H9 (cell line): ENCODE measurements around the gene TUBB4B. TPM values are rescaled to one million over a fixed set of nuclear protein-coding genes. Genes with fewer than 3 reads are reported as not detected.
A peak's percentile ranks its signal among the peaks of the same experiment; 100 is the strongest.

ENCODE experiments used
- DNase-seq: peaks from one replicate; pipeline ENCODE4 v3.0.0-alpha.2; 2017
- H2AFZ ChIP-seq: one replicate; pipeline ENCODE4 v1.6.1; 2013; ENCODE audit warnings: mild to moderate bottlenecking, low read length, control low read depth, moderate library complexity
- H2AK5ac ChIP-seq: 2 replicates; pipeline ENCODE4 v1.6.1; 2013; ENCODE audit warnings: low read length, control low read depth, mixed read lengths; ENCODE audit not compliant: insufficient read length
- H2BK120ac ChIP-seq: one replicate; pipeline ENCODE4 v1.6.1; 2013; ENCODE audit warnings: low read depth, mild to moderate bottlenecking, low read length, control low read depth, inconsistent platforms; ENCODE audit not compliant: poor library complexity, severe bottlenecking
- H2BK12ac ChIP-seq: 2 replicates; pipeline ENCODE4 v1.6.1; 2013; ENCODE audit warnings: low read length, control low read depth, mixed read lengths, low read depth; ENCODE audit not compliant: insufficient read length
- H2BK15ac ChIP-seq: 2 replicates; pipeline ENCODE4 v1.6.1; 2013; ENCODE audit warnings: low read depth, low read length, control low read depth
- H2BK20ac ChIP-seq: one replicate; pipeline ENCODE4 v1.6.1; 2013; ENCODE audit warnings: low read depth, mild to moderate bottlenecking, low read length, control low read depth, inconsistent platforms; ENCODE audit not compliant: poor library complexity, severe bottlenecking
- H2BK5ac ChIP-seq: 2 replicates; pipeline ENCODE4 v1.6.1; 2013; ENCODE audit warnings: low read length, control low read depth, mixed read lengths; ENCODE audit not compliant: insufficient read length
- H3K14ac ChIP-seq: 2 replicates; pipeline ENCODE4 v1.6.1; 2013; ENCODE audit warnings: low read length, control low read depth; ENCODE audit not compliant: insufficient read depth
- H3K18ac ChIP-seq: 2 replicates; pipeline ENCODE4 v1.6.1; 2013; ENCODE audit warnings: low read depth, mild to moderate bottlenecking, mixed read lengths, low read length, control low read depth; ENCODE audit not compliant: insufficient read length
- H3K23ac ChIP-seq: 2 replicates; pipeline ENCODE4 v1.6.1; 2013; ENCODE audit warnings: low read length, control low read depth, mixed read lengths, low read depth; ENCODE audit not compliant: insufficient read length
- H3K23me2 ChIP-seq: 2 replicates; pipeline ENCODE4 v1.6.1; 2013; ENCODE audit warnings: low read depth, mild to moderate bottlenecking, mixed read lengths, low read length, control low read depth; ENCODE audit not compliant: insufficient read length, poor library complexity, severe bottlenecking
- H3K27ac ChIP-seq: 2 replicates; pipeline ENCODE4 v1.5.1; 2013; ENCODE audit warnings: low read length, control low read depth, mixed read lengths, low read depth; ENCODE audit not compliant: insufficient read length
- H3K27me3 ChIP-seq: 2 replicates; pipeline ENCODE4 v1.6.1; 2013; ENCODE audit warnings: low read length, control low read depth, inconsistent platforms; ENCODE audit not compliant: insufficient read depth
- H3K4ac ChIP-seq: 2 replicates; pipeline ENCODE4 v1.6.1; 2013; ENCODE audit warnings: low read depth, mild to moderate bottlenecking, control low read depth, inconsistent platforms, low read length, moderate library complexity
- H3K4me1 ChIP-seq: 2 replicates; pipeline ENCODE4 v1.6.1; 2013; ENCODE audit warnings: low read length, control low read depth, inconsistent platforms; ENCODE audit not compliant: insufficient read depth
- H3K4me2 ChIP-seq: 2 replicates; pipeline ENCODE4 v1.6.1; 2013; ENCODE audit warnings: low read length, control low read depth, mixed read lengths; ENCODE audit not compliant: insufficient read length, insufficient read depth
- H3K56ac ChIP-seq: 2 replicates; pipeline ENCODE4 v1.6.1; 2013; ENCODE audit warnings: low read depth, mild to moderate bottlenecking, mixed read lengths, low read length, control low read depth; ENCODE audit not compliant: insufficient read length
- H3K79me1 ChIP-seq: 2 replicates; pipeline ENCODE4 v1.6.1; 2013; ENCODE audit warnings: low read depth, mild to moderate bottlenecking, moderate library complexity, low read length, control low read depth, inconsistent platforms; ENCODE audit not compliant: insufficient read depth, poor library complexity, severe bottlenecking
- H3K79me2 ChIP-seq: 2 replicates; pipeline ENCODE4 v1.6.1; 2013; ENCODE audit warnings: low read length, control low read depth, inconsistent platforms; ENCODE audit not compliant: insufficient read depth
- H3K9ac ChIP-seq: 2 replicates; pipeline ENCODE4 v1.6.1; 2013; ENCODE audit warnings: low read length, control low read depth, mixed read lengths; ENCODE audit not compliant: insufficient read length; ENCODE audit errors: extremely low read depth
- H3K9me3 ChIP-seq: one replicate; pipeline ENCODE4 v1.6.1; 2013; ENCODE audit warnings: low read depth, low read length, inconsistent platforms; ENCODE audit not compliant: control insufficient read depth
- H3T11ph ChIP-seq: one replicate; pipeline ENCODE4 v1.6.1; 2013; ENCODE audit warnings: mild to moderate bottlenecking, low read length, control low read depth, inconsistent platforms
- H4K20me1 ChIP-seq: one replicate; pipeline ENCODE4 v1.6.1; 2013; ENCODE audit not compliant: control insufficient read depth, insufficient read length, insufficient read depth
- H4K5ac ChIP-seq: 2 replicates; pipeline ENCODE4 v1.6.1; 2013; ENCODE audit warnings: low read depth, mild to moderate bottlenecking, mixed read lengths, low read length, control low read depth; ENCODE audit not compliant: insufficient read length
- H4K8ac ChIP-seq: replicated peaks from 2 replicates; pipeline ENCODE4 v1.6.1; 2013; ENCODE audit warnings: low read length, control low read depth, mixed read lengths, low read depth; ENCODE audit not compliant: insufficient read length
- H4K91ac ChIP-seq: 2 replicates; pipeline ENCODE4 v1.6.1; 2013; ENCODE audit warnings: low read depth, mild to moderate bottlenecking, moderate library complexity, mixed read lengths, low read length, control low read depth; ENCODE audit not compliant: insufficient read length
- H3K27ac Mint-ChIP-seq, 3 experiments: 2 replicates in 2 of 3; 3 replicates in 1 of 3; pipeline ENCODE4 v1.8.0; 2020 to 2021; ENCODE audit warnings: mixed read lengths in 3 of 3, mild to moderate bottlenecking in 1 of 3, moderate library complexity in 1 of 3
- H3K27me3 Mint-ChIP-seq: 2 replicates; pipeline ENCODE4 v1.8.0; 2021; ENCODE audit warnings: low read depth, mild to moderate bottlenecking, moderate library complexity, mixed read lengths
- H3K36me3 Mint-ChIP-seq, 3 experiments: 2 replicates in 2 of 3; 3 replicates in 1 of 3; pipeline ENCODE4 v1.8.0; 2020 to 2021; ENCODE audit warnings: low read depth in 3 of 3, mixed read lengths in 3 of 3; ENCODE audit not compliant: insufficient read depth in 1 of 3
- H3K4me1 Mint-ChIP-seq, 2 experiments: 2 replicates each; pipeline ENCODE4 v1.8.0; 2020; ENCODE audit warnings: mixed read lengths in 2 of 2
- H3K4me3 Mint-ChIP-seq, 2 experiments: 2 replicates in 1 of 2; 3 replicates in 1 of 2; pipeline ENCODE4 v1.8.0; 2020 to 2021; ENCODE audit warnings: mild to moderate bottlenecking in 2 of 2, mixed read lengths in 2 of 2, moderate library complexity in 1 of 2
- H3K9me3 Mint-ChIP-seq, 2 experiments: 2 replicates in 1 of 2; 3 replicates in 1 of 2; pipeline ENCODE4 v1.8.0; 2020; ENCODE audit warnings: mild to moderate bottlenecking in 2 of 2, mixed read lengths in 2 of 2, moderate library complexity in 1 of 2
- CTCF ChIP-seq: fragments of 200-600 bp; sonication (generic); conservative IDR thresholded peaks from 3 replicates; pipeline ENCODE4 v1.8.0; 2021; ENCODE audit warnings: antibody characterized with exemption, mild to moderate bottlenecking
- WGBS: extraction: QIAGEN DNeasy Blood & Tissue Kit; methylation state at CpG from one replicate; pipeline ENCODE4 v1.1.7; 2013; ENCODE audit warnings: missing lambda C conversion rate, low lambda C conversion rate, mixed read lengths; ENCODE audit not compliant: insufficient read length; ENCODE audit errors: extremely low coverage; 5-methylcytosine and 5-hydroxymethylcytosine counted together
- total RNA-seq: library from RNA; stranded (reverse); gene quantifications from 2 replicates; pipeline ENCODE4 v1.2.1, GENCODE V29; 2021

TUBB4B gene
- total RNA-seq, 1 experiment from 2014 or later: 378 TPM

GRCh38 chr9:137227853-137228505, 13.1 kb upstream of the TUBB4B start:
- H3K56ac ChIP-seq: no peak overlapping the region
- H2BK5ac ChIP-seq: no peak overlapping the region
- no peak for TF ChIP-seq CTCF
- H3K9ac ChIP-seq: no peak overlapping the region
- H2AK5ac ChIP-seq: no peak overlapping the region
- no peaks in the 10 kb centered on the region for H4K20me1 ChIP-seq
- no peak for DNase-seq
- no CpG with 5 or more reads among the region's 18 CpGs for WGBS
- H3K9me3 ChIP-seq: no peaks in the 10 kb centered on the region
- H3K23me2 ChIP-seq: peaks cover 10% of the 10 kb centered on the region
- H2BK20ac ChIP-seq: no peak overlapping the region
- peaks cover 2 to 3% of the 10 kb centered on the region in 2 experiments for H3K4me1 Mint-ChIP-seq
- no peak overlapping the region for H2BK12ac ChIP-seq
- no peaks in the 10 kb centered on the region for H3K36me3 Mint-ChIP-seq
- no peak overlapping the region for H4K5ac ChIP-seq
- no peaks in the 10 kb centered on the region for H3K79me2 ChIP-seq
- no peak overlapping the region for H3K27ac ChIP-seq
- peak overlapping the region; percentile 27 for H3K4me2 ChIP-seq
- no peak overlapping the region for H3T11ph ChIP-seq
- no peaks in the 10 kb centered on the region for H3K9me3 Mint-ChIP-seq
- H3K27me3 ChIP-seq: no peaks in the 10 kb centered on the region
- no peak overlapping the region for H3K14ac ChIP-seq
- H4K8ac ChIP-seq: no peak overlapping the region
- no peak overlapping the region for H3K4ac ChIP-seq
- peak overlapping the region in 1 of 2 experiments; percentile 73; a peak in 2 of 5 replicates for H3K4me3 Mint-ChIP-seq
- no peaks in the 10 kb centered on the region for H3K4me1 ChIP-seq
- H4K91ac ChIP-seq: no peak overlapping the region
- no peak overlapping the region for H3K18ac ChIP-seq
- H3K27me3 Mint-ChIP-seq: no peaks in the 10 kb centered on the region; the same call in 1 of the 2 replicates
- H2BK15ac ChIP-seq: no peak overlapping the region
- H3K79me1 ChIP-seq: no peaks in the 10 kb centered on the region
- no peak overlapping the region for H2BK120ac ChIP-seq
- no peak overlapping the region for H3K27ac Mint-ChIP-seq
- no peak overlapping the region for H2AFZ ChIP-seq
- H3K23ac ChIP-seq: no peak overlapping the region
